Fibroblast of lung (primary cell): Measurements from ENCODE around the gene PSAP. TPM values are rescaled to one million over a fixed set of nuclear protein-coding genes. Genes with fewer than 3 reads are reported as not detected.
A peak's percentile ranks its signal among the peaks of the same experiment; 100 is the strongest.

Source experiments
- DNase-seq, 2 donors: peaks; one replicate each; pipeline versions ENCODE4 v3.0.0 to v3.0.0-alpha.2; 2010; ENCODE audit warnings: low read depth in 2 of 2
- H2AFZ ChIP-seq: 2 replicates; pipeline ENCODE4 v1.5.1; 2012; ENCODE audit warnings: low read length, control low read depth, inconsistent platforms
- H3K27ac ChIP-seq: 2 replicates; pipeline ENCODE4 v1.5.1; 2011; ENCODE audit warnings: low read length, control low read depth; ENCODE audit not compliant: insufficient read depth
- H3K27me3 ChIP-seq: 2 replicates; pipeline ENCODE4 v1.5.1; 2011; ENCODE audit warnings: mild to moderate bottlenecking, low read length; ENCODE audit not compliant: control insufficient read depth, insufficient read depth
- H3K36me3 ChIP-seq: 2 replicates; pipeline ENCODE4 v1.5.1; 2011; ENCODE audit warnings: low read length; ENCODE audit not compliant: control insufficient read depth, insufficient read depth
- H3K4me1 ChIP-seq: 2 replicates; pipeline ENCODE4 v1.5.1; 2011; ENCODE audit warnings: low read length; ENCODE audit not compliant: control insufficient read depth, insufficient read depth; ENCODE audit errors: extremely low read depth
- H3K4me2 ChIP-seq: 2 replicates; pipeline ENCODE4 v1.5.1; 2011; ENCODE audit warnings: low read length, control low read depth; ENCODE audit not compliant: insufficient read depth; ENCODE audit errors: extremely low read depth
- H3K4me3 ChIP-seq, 4 experiments: fragments of 200-600 bp in 1 of 4; sonication (generic) in 1 of 4; replicated peaks in 1 of 4; 2 replicates each; pipeline ENCODE4 v1.5.1; 2011 to 2016; ENCODE audit warnings: low read length in 4 of 4, low read depth in 3 of 4, mild to moderate bottlenecking in 3 of 4, control low read depth in 2 of 4, inconsistent platforms in 1 of 4, mixed read lengths in 1 of 4; ENCODE audit not compliant: insufficient read depth in 1 of 4; ENCODE audit errors: control extremely low read depth in 1 of 4
- H3K79me2 ChIP-seq: 2 replicates; pipeline ENCODE4 v1.5.1; 2012; ENCODE audit warnings: mild to moderate bottlenecking, low read length, inconsistent platforms; ENCODE audit not compliant: control insufficient read depth, insufficient read depth
- H3K9ac ChIP-seq: 2 replicates; pipeline ENCODE4 v1.5.1; 2011; ENCODE audit warnings: mild to moderate bottlenecking, low read length, control low read depth; ENCODE audit not compliant: insufficient read depth
- H3K9me3 ChIP-seq: 2 replicates; pipeline ENCODE4 v1.5.1; 2012; ENCODE audit warnings: low read depth, low read length; ENCODE audit not compliant: control insufficient read depth, insufficient read depth
- H4K20me1 ChIP-seq: 2 replicates; pipeline ENCODE4 v1.5.1; 2011; ENCODE audit warnings: low read length; ENCODE audit not compliant: control insufficient read depth, insufficient read depth; ENCODE audit errors: extremely low read depth
- EZH2 ChIP-seq: IDR thresholded peaks from 2 replicates; pipeline ENCODE4 v1.5.1; 2012; ENCODE audit warnings: low read length, control low read depth, mild to moderate bottlenecking; ENCODE audit errors: missing control alignments
- polyA plus RNA-seq, 2 donors: library from polyadenylated mRNA; depleted of rRNA in 1 of 2; stranded (reverse) in 1 of 2; unstranded in 1 of 2; fragments of >200 nt; gene quantifications; 2 replicates each; pipeline ENCODE4 v1.2.1, GENCODE V29; 2011 to 2012; ENCODE audit warnings: missing spikeins in 1 of 2
- total RNA-seq: library from RNA; depleted of rRNA; stranded (reverse); fragments of >200 nt; gene quantifications from 2 replicates; pipeline ENCODE4 v1.2.1, GENCODE V29; 2014
- TF ChIP-seq, protein P1 (sequence below), 2 donors: IDR thresholded peaks in 1 of 2; conservative IDR thresholded peaks in 1 of 2; 1 replicate in 1 of 2; 2 replicates in 1 of 2; pipeline ENCODE4 v1.5.1; 2011 to 2012; ENCODE audit warnings: low read length in 2 of 2, control low read depth in 1 of 2, inconsistent platforms in 1 of 2, low read depth in 1 of 2, mild to moderate bottlenecking in 1 of 2

The PSAP gene
- total and polyA plus RNA-seq, 2 donors (not counting 1 experiment from before 2014, with no cell fraction given), result 1,180 to 1,566 TPM

DNA sequence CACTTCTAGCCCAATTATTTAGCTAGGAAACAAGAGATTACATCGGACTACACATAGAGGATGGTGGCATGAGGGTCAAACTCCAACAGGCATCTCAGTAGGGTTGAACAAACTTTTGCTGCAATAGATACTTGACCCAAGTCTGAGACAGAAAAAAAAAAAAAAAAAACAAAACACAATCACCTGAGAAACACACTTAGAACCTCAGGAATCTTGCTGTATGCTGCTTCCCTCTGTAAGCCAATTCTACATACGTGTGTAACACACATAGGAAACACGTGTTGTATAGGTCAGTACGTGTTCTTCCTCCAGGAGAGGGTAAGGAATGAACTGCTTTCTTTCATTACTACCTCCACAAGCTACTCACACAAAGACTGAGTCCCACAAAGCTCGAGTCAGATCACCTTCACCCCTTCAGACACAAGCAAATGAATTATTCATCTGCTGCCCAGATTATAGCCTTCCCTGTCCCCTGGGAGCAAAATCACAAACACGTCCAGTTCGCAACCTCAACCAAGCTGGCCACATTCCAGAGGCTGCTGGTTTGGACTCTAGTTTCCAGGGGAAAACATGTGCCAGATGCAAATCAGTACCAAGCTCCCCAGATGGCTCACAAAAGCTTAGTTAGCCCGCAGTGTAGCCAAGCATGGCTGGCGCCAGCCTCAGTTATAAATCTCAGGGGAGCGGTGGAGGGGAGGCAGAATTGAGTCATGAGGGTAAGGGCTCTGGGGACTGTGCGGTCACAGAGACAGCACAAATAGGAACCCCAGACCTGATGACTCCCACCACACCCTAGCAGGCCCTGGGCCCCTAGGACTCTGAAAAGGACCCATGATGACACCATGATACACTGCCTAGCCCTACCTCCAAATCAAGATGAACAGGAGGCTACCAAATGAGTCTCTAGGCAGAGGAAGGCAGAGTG, 15.1 kb downstream of the PSAP start:
- peaks cover 36% of the 10 kb centered on the region for H3K4me1 ChIP-seq
- peak; percentile 92 to 93 for DNase-seq
- peak overlapping the region; percentile 40 for H3K27ac ChIP-seq
- H4K20me1 ChIP-seq, result peaks cover 3% of the 10 kb centered on the region
- H3K27me3 ChIP-seq, result no peaks in the 10 kb centered on the region
- H3K36me3 ChIP-seq, result peaks cover 14% of the 10 kb centered on the region
- no peak overlapping the region for H3K9ac ChIP-seq
- H3K79me2 ChIP-seq, result peaks cover 71% of the 10 kb centered on the region
- H2AFZ ChIP-seq, result no peak overlapping the region
- no peak for TF ChIP-seq EZH2
- TF ChIP-seq, protein P1, sequence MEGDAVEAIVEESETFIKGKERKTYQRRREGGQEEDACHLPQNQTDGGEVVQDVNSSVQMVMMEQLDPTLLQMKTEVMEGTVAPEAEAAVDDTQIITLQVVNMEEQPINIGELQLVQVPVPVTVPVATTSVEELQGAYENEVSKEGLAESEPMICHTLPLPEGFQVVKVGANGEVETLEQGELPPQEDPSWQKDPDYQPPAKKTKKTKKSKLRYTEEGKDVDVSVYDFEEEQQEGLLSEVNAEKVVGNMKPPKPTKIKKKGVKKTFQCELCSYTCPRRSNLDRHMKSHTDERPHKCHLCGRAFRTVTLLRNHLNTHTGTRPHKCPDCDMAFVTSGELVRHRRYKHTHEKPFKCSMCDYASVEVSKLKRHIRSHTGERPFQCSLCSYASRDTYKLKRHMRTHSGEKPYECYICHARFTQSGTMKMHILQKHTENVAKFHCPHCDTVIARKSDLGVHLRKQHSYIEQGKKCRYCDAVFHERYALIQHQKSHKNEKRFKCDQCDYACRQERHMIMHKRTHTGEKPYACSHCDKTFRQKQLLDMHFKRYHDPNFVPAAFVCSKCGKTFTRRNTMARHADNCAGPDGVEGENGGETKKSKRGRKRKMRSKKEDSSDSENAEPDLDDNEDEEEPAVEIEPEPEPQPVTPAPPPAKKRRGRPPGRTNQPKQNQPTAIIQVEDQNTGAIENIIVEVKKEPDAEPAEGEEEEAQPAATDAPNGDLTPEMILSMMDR (conservative IDR thresholded peaks at IDR 0.05 in 1 of 2, IDR thresholded peaks at IDR 0.05 in 1 of 2; ENCODE audit: low read depth in 1 of 2, low read length in 2 of 2), result no peak
- H3K4me2 ChIP-seq, result peak overlapping the region; percentile 17
- H3K9me3 ChIP-seq, result no peaks in the 10 kb centered on the region
- no peak overlapping the region for H3K4me3 ChIP-seq

DNA sequence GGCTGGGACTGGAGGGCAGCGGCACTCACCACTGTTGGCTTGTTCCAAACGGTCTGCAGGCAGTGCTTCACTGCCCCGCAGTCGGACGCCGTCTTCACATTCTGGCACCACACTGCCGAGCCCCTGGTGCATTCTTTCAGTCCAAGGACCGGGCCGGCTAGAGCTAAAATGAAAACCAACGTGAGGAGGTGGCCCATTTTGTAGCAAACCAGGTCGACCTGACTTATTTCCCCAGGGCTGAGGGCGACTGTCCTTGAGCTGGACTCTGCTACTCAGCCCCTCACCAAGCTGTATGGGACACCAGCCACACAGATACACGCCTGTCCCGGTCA, 16.7 kb downstream of the PSAP start:
- TF ChIP-seq EZH2, result no peak
- TF ChIP-seq, protein P1 (conservative IDR thresholded peaks at IDR 0.05 in 1 of 2, IDR thresholded peaks at IDR 0.05 in 1 of 2; ENCODE audit: low read depth in 1 of 2, low read length in 2 of 2), result no peak
- Histone ChIP-seq H4K20me1 (peaks cover 3% of the 10 kb centered on the region), H2AFZ (no peak overlapping the region), H3K4me2 (no peak overlapping the region), H3K9me3 (no peaks in the 10 kb centered on the region), H3K27me3 (no peaks in the 10 kb centered on the region), H3K9ac (no peak overlapping the region), H3K79me2 (peaks cover 58% of the 10 kb centered on the region), H3K36me3 (peaks cover 18% of the 10 kb centered on the region), H3K4me1 (peaks cover 24% of the 10 kb centered on the region), H3K4me3 (no peak overlapping the region), H3K27ac (no peak overlapping the region)
- DNase-seq, result no peak

- H3K27ac ChIP-seq, result no peak overlapping the region
- H3K9me3 ChIP-seq, result no peaks in the 10 kb centered on the region
- peaks cover 20% of the 10 kb centered on the region for H3K36me3 ChIP-seq
- no peak overlapping the region for H3K9ac ChIP-seq
- TF ChIP-seq, protein P1 (conservative IDR thresholded peaks at IDR 0.05 in 1 of 2, IDR thresholded peaks at IDR 0.05 in 1 of 2; ENCODE audit: low read depth in 1 of 2, low read length in 2 of 2), result no peak
- peaks cover 57% of the 10 kb centered on the region for H3K79me2 ChIP-seq
- no peaks in the 10 kb centered on the region for H3K27me3 ChIP-seq
- no peak overlapping the region for H2AFZ ChIP-seq
- no peak overlapping the region for H3K4me2 ChIP-seq
- no peak overlapping the region for H3K4me3 ChIP-seq
- H3K4me1 ChIP-seq, result peaks cover 23% of the 10 kb centered on the region
- DNase-seq, result no peak
- H4K20me1 ChIP-seq, result peaks cover 3% of the 10 kb centered on the region
Observed at GRCh38 chr10:71833451-71834342, 17.4 kb downstream of the PSAP start.
